K562 (cell line): ENCODE data around the gene ZNF487. TPM values are rescaled to one million over a fixed set of nuclear protein-coding genes. Genes with fewer than 3 reads are reported as not detected.

Experiments used
- CEBPG ChIP-seq, 3 experiments: fragments of 200-800 bp in 1 of 3; sonication (Bioruptor generic) in 1 of 3; sonication (generic) in 1 of 3; formaldehyde crosslinking in 1 of 3; IDR thresholded peaks in 2 of 3; conservative IDR thresholded peaks in 1 of 3; 2 replicates each; pipeline versions ENCODE4 v1.6.1 to v1.8.0; 2016 to 2022; ENCODE audit warnings: missing compliant biosample characterization in 2 of 3, missing genetic modification characterization in 2 of 3, mild to moderate bottlenecking in 1 of 3, missing genetic modification reagents in 1 of 3
- GATAD2A ChIP-seq: fragments of 450-650 bp; IDR thresholded peaks from 2 replicates; pipeline ENCODE4 v1.6.1; 2017
- HMG20B ChIP-seq: fragments of 250-450 bp; sonication (Bioruptor Pico); IDR thresholded peaks from 2 replicates; pipeline ENCODE4 v1.5.0; 2021; ENCODE audit warnings: mild to moderate bottlenecking
- HOXB6 ChIP-seq: fragments of 250-450 bp; sonication (Bioruptor Pico); IDR thresholded peaks from 2 replicates; pipeline ENCODE4 v1.5.1; 2022; ENCODE audit warnings: mild to moderate bottlenecking, borderline replicate concordance
- ILF3 ChIP-seq: fragments of 450-650 bp; IDR thresholded peaks from 2 replicates; pipeline ENCODE4 v1.6.1; 2018; ENCODE audit warnings: antibody characterized with exemption, mild to moderate bottlenecking, moderate library complexity, borderline replicate concordance
- KLF10 ChIP-seq: fragments of 250-450 bp; sonication (Bioruptor Pico); IDR thresholded peaks from 2 replicates; pipeline ENCODE4 v1.6.1; 2021; ENCODE audit warnings: matching md5 sums
- RCOR1 ChIP-seq, 2 experiments: IDR thresholded peaks; 2 replicates each; pipeline ENCODE4 v1.6.1; 2012; ENCODE audit warnings: low read depth in 2 of 2, low read length in 2 of 2, borderline replicate concordance in 1 of 2, improper control_type of control experiment in 1 of 2
- SRSF3 ChIP-seq: fragments of 200-400 bp; formaldehyde crosslinking; IDR thresholded peaks from 2 replicates; pipeline ENCODE4 v1.6.1; 2016; ENCODE audit warnings: mild to moderate bottlenecking, low read length, moderate library complexity; ENCODE audit not compliant: insufficient read depth
- SUPT5H ChIP-seq: fragments of 450-650 bp; IDR thresholded peaks from 2 replicates; pipeline ENCODE4 v1.6.1; 2016
- TEAD4 ChIP-seq, 2 experiments: sonication (generic) in 1 of 2; formaldehyde crosslinking in 1 of 2; IDR thresholded peaks; 2 replicates each; pipeline versions ENCODE4 v1.6.1 to v1.8.0; 2012 to 2022; ENCODE audit warnings: borderline replicate concordance in 1 of 2, inconsistent platforms in 1 of 2, low read length in 1 of 2, mild to moderate bottlenecking in 1 of 2, missing genetic modification reagents in 1 of 2
- ZKSCAN8 ChIP-seq: fragments of 200-800 bp; sonication (Bioruptor generic); IDR thresholded peaks from 2 replicates; pipeline ENCODE4 v1.6.1; 2016; ENCODE audit warnings: missing genetic modification characterization, missing compliant biosample characterization
- polyA plus RNA-seq, 8 experiments: library from polyadenylated mRNA; depleted of rRNA in 4 of 8; stranded (reverse) in 5 of 8; unstranded in 3 of 8; fragments of >200 nt; fragmentation: Nextera tagmentation in 2 of 8; fragmentation: Illumina TruSeq in 1 of 8; extraction: Ambion mirVana in 2 of 8; extraction: Trizol in 1 of 8; gene quantifications; 2 replicates each; pipeline versions ENCODE4 v1.2.1 to v1.2.3, GENCODE V29; 2011 to 2014; ENCODE audit warnings: inconsistent platforms in 1 of 8, missing spikeins in 1 of 8
- total RNA-seq, 7 experiments: library from RNA; depleted of rRNA in 6 of 7; stranded (reverse); fragments of >200 nt in 6 of 7; fragmentation: Illumina TruSeq in 2 of 7; extraction: Trizol in 2 of 7; gene quantifications; 2 replicates each; pipeline versions ENCODE4 v1.2.1 to v1.2.3, GENCODE V29; 2011 to 2021; ENCODE audit warnings: low replicate concordance in 1 of 7
- TF ChIP-seq, protein P1 (sequence below): sonication (generic); formaldehyde crosslinking; IDR thresholded peaks from 2 replicates; pipeline ENCODE4 v1.4.0; 2020; ENCODE audit warnings: mild to moderate bottlenecking, missing genetic modification reagents
- TF ChIP-seq, protein P2 (sequence below): fragments of 250-450 bp; sonication (Bioruptor Pico); IDR thresholded peaks from 2 replicates; pipeline ENCODE4 v1.8.0; 2022; ENCODE audit warnings: inconsistent platforms, mild to moderate bottlenecking, moderate library complexity, borderline replicate concordance
- TF ChIP-seq, protein P3 (sequence below): fragments of 250-450 bp; sonication (Bioruptor Pico); IDR thresholded peaks from 2 replicates; pipeline ENCODE4 v1.5.0; 2021
- TF ChIP-seq, protein P4 (sequence below): fragments of 250-450 bp; sonication (Bioruptor Pico); IDR thresholded peaks from 2 replicates; pipeline ENCODE4 v1.5.0; 2022; ENCODE audit warnings: mild to moderate bottlenecking
- TF ChIP-seq, protein P5 (sequence below): IDR thresholded peaks from 2 replicates; pipeline ENCODE4 v1.6.1; 2011; ENCODE audit not compliant: insufficient read length; ENCODE audit errors: extremely low read depth
- TF ChIP-seq, protein P6 (sequence below): sonication (generic); formaldehyde crosslinking; IDR thresholded peaks from 2 replicates; pipeline ENCODE4 v1.8.0; 2022; ENCODE audit warnings: mild to moderate bottlenecking, missing genetic modification reagents

Gene ZNF487
- total and polyA plus RNA-seq, 9 of the 15 experiments (the other 6 are each of a cell fraction or from before 2014, with no cell fraction given), result 1.9 to 6.5 (median 4.2) TPM

DNA sequence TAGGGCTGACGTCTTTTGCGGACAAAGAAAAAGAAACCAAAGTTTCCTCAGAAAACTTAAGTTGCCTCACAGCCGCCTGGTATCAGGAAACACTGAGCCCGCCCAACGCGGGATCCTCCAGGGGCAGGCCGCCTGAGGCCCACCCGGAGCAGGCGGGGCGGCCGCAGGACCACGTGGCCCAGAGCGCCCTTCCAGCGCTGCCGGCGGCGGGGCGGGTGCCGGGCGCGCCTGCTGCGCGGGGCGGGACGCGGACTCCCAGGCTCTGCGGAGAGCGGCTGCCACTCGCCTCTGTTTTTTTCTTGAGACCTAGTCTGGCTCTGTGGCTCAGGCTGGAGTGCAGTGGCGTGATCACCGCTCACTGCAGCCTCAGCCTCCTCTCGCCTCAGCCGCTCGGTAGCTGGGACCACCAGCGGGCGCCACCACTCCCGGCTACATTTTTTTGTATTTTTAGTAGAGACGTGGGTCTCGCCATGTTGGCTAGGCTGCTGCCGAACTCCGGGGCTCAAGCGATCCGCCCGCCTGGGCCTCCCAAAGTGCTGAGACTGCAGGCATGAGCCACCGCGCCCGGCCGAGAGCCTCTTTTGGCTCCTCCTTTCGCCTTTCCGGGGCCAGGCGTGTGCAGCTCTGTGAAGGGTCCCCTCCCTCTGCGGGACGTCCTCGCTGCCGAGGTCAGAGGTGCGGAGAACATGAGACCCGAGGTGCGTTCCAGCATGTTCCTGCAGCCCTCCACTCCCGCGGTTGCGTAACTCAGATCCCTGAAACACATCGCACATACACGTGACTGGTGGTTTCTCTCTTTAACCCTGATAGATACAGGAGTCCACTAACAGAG lies 16.3 kb upstream of the ZNF487 start (continued):
- no peak for TF ChIP-seq KLF10 (CRISPR knock-in tag)
- TF ChIP-seq, protein P1, sequence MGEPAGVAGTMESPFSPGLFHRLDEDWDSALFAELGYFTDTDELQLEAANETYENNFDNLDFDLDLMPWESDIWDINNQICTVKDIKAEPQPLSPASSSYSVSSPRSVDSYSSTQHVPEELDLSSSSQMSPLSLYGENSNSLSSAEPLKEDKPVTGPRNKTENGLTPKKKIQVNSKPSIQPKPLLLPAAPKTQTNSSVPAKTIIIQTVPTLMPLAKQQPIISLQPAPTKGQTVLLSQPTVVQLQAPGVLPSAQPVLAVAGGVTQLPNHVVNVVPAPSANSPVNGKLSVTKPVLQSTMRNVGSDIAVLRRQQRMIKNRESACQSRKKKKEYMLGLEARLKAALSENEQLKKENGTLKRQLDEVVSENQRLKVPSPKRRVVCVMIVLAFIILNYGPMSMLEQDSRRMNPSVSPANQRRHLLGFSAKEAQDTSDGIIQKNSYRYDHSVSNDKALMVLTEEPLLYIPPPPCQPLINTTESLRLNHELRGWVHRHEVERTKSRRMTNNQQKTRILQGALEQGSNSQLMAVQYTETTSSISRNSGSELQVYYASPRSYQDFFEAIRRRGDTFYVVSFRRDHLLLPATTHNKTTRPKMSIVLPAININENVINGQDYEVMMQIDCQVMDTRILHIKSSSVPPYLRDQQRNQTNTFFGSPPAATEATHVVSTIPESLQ (CRISPR knock-in tag), result 0 out of 2 replicates have a peak, but pooled peaks have one; percentile 75
- no peak; the same call in 1 of the 2 replicates for TF ChIP-seq TEAD4 (IDR thresholded peaks at IDR 0.05; ENCODE audit: low read length)
- no peak for TF ChIP-seq TEAD4 (CRISPR knock-in tag; IDR thresholded peaks at IDR 0.05; ENCODE audit: borderline replicate concordance)
- no peak for TF ChIP-seq ILF3
- no peak for TF ChIP-seq SRSF3
- TF ChIP-seq, protein P2, sequence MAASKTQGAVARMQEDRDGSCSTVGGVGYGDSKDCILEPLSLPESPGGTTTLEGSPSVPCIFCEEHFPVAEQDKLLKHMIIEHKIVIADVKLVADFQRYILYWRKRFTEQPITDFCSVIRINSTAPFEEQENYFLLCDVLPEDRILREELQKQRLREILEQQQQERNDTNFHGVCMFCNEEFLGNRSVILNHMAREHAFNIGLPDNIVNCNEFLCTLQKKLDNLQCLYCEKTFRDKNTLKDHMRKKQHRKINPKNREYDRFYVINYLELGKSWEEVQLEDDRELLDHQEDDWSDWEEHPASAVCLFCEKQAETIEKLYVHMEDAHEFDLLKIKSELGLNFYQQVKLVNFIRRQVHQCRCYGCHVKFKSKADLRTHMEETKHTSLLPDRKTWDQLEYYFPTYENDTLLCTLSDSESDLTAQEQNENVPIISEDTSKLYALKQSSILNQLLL (CRISPR knock-in tag), result no peak
- TF ChIP-seq, protein P3, sequence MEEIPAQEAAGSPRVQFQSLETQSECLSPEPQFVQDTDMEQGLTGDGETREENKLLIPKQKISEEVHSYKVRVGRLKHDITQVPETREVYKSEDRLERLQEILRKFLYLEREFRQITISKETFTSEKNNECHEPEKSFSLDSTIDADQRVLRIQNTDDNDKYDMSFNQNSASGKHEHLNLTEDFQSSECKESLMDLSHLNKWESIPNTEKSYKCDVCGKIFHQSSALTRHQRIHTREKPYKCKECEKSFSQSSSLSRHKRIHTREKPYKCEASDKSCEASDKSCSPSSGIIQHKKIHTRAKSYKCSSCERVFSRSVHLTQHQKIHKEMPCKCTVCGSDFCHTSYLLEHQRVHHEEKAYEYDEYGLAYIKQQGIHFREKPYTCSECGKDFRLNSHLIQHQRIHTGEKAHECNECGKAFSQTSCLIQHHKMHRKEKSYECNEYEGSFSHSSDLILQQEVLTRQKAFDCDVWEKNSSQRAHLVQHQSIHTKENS (CRISPR knock-in tag), result no peak
- peak; percentile 82 for TF ChIP-seq SUPT5H
- TF ChIP-seq RCOR1 (IDR thresholded peaks at IDR 0.05; ENCODE audit: borderline replicate concordance in 1 of 2, low read depth in 2 of 2, low read length in 2 of 2), result peak in 1 of 2 experiments; percentile 34; a peak in 1 of 4 replicates
- TF ChIP-seq, protein P4, sequence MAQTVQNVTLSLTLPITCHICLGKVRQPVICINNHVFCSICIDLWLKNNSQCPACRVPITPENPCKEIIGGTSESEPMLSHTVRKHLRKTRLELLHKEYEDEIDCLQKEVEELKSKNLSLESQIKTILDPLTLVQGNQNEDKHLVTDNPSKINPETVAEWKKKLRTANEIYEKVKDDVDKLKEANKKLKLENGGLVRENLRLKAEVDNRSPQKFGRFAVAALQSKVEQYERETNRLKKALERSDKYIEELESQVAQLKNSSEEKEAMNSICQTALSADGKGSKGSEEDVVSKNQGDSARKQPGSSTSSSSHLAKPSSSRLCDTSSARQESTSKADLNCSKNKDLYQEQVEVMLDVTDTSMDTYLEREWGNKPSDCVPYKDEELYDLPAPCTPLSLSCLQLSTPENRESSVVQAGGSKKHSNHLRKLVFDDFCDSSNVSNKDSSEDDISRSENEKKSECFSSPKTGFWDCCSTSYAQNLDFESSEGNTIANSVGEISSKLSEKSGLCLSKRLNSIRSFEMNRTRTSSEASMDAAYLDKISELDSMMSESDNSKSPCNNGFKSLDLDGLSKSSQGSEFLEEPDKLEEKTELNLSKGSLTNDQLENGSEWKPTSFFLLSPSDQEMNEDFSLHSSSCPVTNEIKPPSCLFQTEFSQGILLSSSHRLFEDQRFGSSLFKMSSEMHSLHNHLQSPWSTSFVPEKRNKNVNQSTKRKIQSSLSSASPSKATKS (CRISPR knock-in tag), result no peak
- TF ChIP-seq, protein P5, sequence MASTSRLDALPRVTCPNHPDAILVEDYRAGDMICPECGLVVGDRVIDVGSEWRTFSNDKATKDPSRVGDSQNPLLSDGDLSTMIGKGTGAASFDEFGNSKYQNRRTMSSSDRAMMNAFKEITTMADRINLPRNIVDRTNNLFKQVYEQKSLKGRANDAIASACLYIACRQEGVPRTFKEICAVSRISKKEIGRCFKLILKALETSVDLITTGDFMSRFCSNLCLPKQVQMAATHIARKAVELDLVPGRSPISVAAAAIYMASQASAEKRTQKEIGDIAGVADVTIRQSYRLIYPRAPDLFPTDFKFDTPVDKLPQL, result no peak
- TF ChIP-seq GATAD2A, result no peak
- TF ChIP-seq ZKSCAN8 (CRISPR knock-in tag), result peak; percentile 34; the same call in 1 of the 2 replicates
- TF ChIP-seq HOXB6, result no peak
- TF ChIP-seq, protein P6, sequence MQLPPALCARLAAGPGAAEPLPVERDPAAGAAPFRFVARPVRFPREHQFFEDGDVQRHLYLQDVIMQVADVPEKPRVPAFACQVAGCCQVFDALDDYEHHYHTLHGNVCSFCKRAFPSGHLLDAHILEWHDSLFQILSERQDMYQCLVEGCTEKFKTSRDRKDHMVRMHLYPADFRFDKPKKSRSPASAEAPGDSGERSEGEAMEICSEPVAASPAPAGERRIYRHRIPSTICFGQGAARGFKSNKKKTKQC (CRISPR knock-in tag), result no peak
- TF ChIP-seq CEBPG (CRISPR knock-in tag; IDR thresholded peaks at IDR 0.05), result peak; percentile 92
- peak; percentile 91 to 97 for TF ChIP-seq CEBPG (tag; conservative IDR thresholded peaks at IDR 0.05 in 1 of 2, IDR thresholded peaks at IDR 0.05 in 1 of 2)
- no peak for TF ChIP-seq HMG20B (CRISPR knock-in tag)
